ENCODE results near the gene NFIB.

GRCh38 chr9:14323985-14324650, 10.2 kb upstream of the NFIB start:
- TF ChIP-seq CTCF (conservative IDR thresholded peaks at IDR 0.05; ENCODE audit: low read length) (no peak), EZH2phosphoT487 (IDR thresholded peaks at IDR 0.05; ENCODE audit: borderline replicate concordance) (no peak)
